GM12874 (cell line): Measurements from ENCODE around the gene LCN6.

Source experiments
- TF ChIP-seq, protein P1 (sequence below): IDR thresholded peaks from 2 replicates; pipeline ENCODE4 v1.5.1; 2011; ENCODE audit warnings: low read depth, mild to moderate bottlenecking, control low read depth, low read length, moderate library complexity; ENCODE audit not compliant: insufficient read depth

The LCN6 gene

DNA sequence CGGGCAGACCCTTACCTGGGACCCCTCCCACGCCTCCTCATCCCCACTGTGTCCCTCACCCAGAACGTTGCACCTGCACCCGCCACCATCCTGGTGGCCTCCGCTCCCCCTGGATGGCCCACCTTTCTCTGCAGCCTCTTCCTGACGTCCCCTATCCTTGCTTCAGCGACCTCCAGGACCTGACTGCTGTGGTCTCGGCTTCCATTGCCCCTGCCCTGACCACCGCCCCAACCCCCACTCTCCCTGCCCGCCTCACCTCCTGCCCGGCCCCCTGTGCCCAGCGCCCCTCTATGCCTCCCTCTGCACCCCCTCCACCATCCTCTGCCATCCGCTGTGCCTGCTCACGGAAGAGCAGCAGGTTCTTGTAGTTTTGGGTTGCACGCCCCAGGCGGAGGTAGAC lies 7.8 kb downstream of the LCN6 start:
- TF ChIP-seq, protein P1, sequence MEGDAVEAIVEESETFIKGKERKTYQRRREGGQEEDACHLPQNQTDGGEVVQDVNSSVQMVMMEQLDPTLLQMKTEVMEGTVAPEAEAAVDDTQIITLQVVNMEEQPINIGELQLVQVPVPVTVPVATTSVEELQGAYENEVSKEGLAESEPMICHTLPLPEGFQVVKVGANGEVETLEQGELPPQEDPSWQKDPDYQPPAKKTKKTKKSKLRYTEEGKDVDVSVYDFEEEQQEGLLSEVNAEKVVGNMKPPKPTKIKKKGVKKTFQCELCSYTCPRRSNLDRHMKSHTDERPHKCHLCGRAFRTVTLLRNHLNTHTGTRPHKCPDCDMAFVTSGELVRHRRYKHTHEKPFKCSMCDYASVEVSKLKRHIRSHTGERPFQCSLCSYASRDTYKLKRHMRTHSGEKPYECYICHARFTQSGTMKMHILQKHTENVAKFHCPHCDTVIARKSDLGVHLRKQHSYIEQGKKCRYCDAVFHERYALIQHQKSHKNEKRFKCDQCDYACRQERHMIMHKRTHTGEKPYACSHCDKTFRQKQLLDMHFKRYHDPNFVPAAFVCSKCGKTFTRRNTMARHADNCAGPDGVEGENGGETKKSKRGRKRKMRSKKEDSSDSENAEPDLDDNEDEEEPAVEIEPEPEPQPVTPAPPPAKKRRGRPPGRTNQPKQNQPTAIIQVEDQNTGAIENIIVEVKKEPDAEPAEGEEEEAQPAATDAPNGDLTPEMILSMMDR = no peak

DNA sequence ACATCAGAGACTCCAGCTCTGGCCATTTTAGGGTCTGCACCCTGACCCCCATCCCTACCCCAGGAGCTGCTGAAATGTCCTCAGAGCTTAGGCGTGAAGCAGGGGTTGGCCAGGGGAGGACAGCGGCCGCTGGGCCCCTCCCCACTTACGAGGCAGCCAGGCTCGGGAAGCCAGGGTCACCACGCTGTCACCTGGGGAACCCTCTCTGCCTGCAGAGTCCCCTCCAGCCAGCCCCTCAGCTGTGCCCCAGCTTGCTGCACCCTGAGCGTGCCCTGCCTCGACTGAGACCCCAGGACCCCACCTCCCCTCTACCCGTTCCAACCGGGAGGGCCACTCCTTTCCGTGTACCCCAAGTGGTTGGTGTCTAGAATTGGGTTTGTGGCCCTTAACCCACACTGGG lies 8.3 kb downstream of the LCN6 start:
- TF ChIP-seq, protein P1 = no peak

GRCh38 chr9:136739509-136739908 lies 8.8 kb downstream of the LCN6 start:
- TF ChIP-seq, protein P1 = no peak

GRCh38 chr9:136738960-136739359 lies 9.4 kb downstream of the LCN6 start:
- TF ChIP-seq, protein P1 = no peak

DNA sequence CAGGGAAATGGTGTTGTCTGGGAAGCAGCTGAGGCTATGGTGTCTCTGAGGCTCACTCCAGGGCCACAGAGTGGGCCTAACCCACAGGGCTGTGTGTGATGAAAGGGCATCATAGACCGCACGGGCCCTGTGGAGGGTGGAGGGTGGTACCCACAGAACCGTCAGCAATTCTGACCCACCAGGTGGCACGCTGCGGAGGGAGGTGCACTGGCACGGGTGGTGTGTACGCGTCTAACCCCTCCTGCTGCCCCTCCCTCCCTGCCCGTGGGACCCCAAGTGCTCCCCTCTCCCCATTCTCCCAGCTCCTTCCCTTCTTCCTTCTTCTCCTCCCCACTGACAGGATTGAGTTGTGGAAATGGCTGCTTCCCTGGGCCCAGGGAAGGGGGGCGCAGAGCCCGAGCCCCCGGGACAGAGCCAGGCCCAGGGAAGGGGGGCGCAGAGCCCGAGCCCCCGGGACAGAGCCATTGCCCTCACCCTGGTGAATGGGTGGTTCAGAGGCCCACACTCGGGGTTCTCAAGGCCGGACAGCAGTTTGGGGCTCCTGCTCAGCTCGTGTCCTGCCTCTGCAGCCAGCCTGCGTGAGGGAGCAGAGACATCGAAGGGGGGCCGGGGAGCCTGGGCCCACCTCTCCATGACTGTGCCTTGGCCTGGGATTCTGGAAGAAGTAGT lies 12.4 kb downstream of the LCN6 start:
- TF ChIP-seq, protein P1 = no peak

GRCh38 chr9:136734837-136735496 lies 13.4 kb downstream of the LCN6 start:
- TF ChIP-seq, protein P1 = no peak

- TF ChIP-seq, protein P1 = no peak
Measured at GRCh38 chr9:136733611-136734010, 14.7 kb downstream of the LCN6 start.
